GM19395 (cell line): ENCODE data around the gene GRM6.

Experiments used
- ATAC-seq: cut with Tn5 transposase; IDR thresholded peaks from one replicate; pipeline ENCODE4 v1.9.1; 2021; ENCODE audit warnings: mild to moderate bottlenecking, moderate library complexity; ENCODE audit not compliant: unreplicated experiment

GRM6 gene

DNA sequence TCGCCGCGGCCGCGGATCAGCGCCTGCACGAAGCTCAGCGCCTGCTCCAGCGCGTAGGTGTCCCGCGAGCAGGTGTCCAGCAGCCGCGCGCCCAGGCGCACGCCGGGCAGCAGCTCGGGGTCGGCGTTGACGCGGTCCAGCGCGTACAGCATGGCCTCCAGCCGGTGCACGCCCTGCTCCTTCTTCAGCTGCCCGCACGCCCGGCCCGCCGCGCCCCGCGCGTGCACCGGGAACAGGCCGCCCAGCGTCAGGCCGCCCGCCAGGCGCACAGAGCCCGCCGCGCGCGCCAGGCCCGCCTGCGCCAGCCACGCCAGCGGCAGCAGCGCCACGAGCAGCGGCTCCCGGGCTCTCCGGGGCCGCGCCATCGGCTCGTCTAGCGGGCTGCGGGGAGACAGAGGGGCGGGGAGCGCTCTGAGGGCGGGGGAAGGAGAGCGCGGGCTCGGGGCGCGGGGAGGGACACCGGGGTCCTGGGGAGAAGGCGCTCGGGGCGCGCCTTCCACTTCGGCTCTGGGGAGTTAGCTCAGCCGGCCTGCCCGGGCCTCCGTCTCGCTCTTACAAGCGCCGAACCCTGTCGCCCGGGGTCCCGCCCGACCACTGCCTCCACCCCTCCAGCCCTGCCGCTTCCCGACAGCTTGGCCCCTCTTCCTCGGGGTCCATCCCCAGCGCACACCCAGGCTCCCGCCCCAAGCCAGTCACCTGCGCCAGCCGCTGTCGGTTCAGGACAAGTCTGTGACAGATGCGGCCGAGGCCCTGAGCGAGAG, at the start of gene GRM6:
Gene GRM6 (minus strand): TSS at position 741 of the 761 bp plus-strand sequence. CDS start 376 bp downstream, at position 365.
- ATAC-seq: no peak

DNA sequence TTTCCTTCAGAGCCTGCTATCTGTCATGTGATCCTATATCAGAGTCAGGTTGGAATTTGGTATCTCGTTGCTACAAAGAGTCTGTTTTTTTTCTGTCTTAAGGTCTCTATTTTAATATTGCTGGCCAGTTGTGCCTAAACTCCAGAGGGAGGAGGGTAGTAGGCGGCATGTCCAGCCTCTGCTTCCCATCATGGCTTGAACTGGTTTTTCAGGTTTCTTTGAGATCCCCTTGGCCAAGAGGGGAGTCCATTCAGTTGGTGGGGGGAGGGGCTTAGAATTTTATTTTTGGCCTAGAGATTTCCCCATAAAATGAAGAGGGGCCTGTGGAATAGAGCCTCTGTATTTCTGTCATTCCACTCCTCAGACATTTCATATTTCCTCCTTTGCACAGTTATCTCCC, 49.6 kb upstream of the GRM6 start:
- no peak for ATAC-seq

DNA sequence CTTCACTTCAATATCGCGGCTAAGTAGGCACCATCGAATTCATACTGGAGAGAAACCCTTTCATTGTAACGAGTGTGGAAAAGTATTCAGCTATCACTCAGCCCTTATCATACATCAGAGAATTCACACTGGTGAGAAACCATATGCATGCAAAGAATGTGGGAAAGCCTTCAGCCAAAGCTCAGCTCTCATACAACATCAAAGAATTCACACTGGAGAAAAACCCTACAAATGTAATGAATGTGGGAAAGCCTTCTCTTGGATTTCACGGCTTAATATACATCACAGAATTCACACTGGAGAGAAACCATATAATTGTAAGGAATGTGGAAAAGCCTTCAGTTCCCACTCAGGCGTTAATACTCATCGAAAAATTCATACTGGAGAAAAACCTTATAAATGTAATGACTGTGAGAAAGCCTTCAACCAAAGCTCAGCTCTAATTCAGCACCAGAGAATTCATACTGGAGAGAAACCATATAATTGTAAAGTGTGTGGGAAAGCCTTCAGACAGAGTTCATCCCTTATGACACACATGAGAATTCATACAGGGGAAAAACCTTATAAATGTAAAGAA, 38.0 kb upstream of the GRM6 start:
- ATAC-seq: no peak

DNA sequence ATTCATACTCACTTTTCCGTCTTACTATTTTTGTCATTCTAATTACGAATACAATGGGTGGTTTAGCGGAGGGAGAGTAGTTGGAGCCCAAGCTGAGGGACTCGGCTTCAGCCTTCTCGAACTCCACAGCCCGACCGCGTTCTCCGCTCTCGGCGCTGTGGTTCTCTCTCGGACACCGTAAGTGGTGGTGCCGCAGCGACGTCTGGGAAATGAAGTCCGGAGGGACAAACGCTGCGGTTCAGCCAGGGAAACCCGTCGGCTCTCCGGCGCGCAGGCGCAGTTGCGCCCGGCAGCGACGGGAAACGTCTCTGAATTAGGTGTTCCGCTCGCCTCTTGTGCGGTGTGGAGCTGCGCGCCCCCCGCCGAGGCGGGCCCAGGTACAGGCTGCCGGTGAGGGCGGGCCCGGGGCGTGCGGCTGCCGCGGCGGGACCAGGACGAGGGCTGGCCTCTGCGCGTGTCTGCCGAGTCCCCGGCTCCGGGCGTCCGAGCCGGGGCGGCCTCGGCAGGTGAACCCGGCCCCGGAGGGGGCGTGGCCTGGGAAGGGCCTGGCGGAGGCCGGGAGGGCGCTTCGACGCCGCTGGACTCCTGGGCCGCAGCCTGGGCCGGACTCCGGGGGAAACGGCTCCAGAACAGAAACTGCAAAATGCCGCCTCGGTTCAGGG, 28.5 kb upstream of the GRM6 start, which contains the start of gene ZNF879:
Gene ZNF879 (plus strand): TSS at position 277 of the 662 bp plus-strand sequence. CDS start 1,201 bp downstream, outside the sequence.
- peak; percentile 90 for ATAC-seq

DNA sequence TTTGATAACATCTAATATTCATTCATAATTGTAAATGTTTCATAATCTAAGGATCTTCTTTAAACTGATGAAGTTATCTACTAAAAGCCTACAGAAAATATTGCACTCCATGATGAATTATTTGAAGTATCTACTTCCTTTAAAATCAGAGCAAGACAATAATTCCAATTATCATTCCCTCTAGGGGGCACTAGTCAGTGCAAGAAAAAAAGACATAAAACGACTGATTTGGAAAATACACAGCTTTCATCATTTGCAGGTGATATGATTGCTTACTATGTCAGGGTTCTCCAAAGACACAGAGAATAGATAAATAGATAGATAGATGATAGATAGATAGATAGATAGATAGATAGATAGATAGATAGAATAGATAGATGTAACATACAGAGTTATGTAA, 13.5 kb upstream of the GRM6 start:
- no peak for ATAC-seq

DNA sequence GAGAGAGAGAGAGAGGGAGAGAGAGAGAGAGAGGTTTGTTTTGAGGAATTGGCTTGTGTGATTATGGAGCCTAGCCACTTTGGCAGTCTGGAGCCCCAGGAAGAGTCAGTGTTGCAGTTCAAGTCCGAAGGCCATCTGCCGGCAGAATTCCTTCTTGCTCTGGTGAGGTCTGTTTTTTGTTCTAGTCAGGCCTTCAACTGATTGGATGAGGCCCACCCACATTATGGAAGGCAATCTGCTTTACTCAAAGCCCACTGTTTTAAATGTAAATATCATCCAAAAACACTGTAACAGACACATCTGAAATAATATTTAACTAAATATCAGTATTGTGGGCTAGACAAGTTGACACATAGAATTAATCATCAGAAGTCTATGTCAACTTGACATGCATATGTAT, 11.4 kb upstream of the GRM6 start:
- ATAC-seq: no peak

DNA sequence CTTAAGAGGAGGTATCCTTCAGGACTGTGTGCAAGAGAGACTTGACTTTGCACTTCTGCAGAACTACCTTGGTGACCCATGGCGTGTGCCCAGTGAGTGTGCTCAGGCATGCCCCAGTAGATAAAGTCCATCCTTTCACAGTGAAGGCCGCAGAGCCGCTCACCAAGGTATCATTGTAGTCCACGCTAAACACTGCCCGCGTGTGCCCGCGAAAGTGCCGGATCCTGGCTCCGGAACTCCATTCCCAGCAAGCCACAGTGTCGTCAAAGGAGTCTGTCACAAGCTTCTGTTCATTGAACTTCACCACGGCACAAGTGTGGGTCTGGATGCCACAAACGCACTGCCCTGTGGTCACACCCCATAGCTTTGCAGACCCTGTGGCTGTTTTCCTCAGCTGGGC, 3.3 kb upstream of the GRM6 start:
- no peak for ATAC-seq

DNA sequence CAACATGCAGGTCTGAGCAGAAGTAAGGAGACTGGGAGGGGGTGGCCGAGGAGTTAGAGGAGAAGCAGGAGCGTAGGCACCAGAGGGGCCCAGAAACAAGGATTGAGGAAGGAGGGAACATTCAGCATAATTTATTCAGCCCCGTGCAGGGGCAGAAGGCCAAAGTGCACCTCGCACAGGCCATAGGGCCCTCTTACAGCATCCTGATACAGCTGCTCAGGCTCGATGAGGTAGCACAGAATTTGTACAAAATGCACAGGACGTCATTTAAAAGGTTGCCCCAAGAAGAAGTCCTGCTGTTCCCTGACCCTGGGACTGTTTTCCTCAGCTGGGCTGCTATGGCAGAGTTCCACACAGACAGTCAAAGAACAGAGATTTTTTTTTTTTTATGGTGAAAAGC, 2.1 kb upstream of the GRM6 start:
- ATAC-seq: no peak

DNA sequence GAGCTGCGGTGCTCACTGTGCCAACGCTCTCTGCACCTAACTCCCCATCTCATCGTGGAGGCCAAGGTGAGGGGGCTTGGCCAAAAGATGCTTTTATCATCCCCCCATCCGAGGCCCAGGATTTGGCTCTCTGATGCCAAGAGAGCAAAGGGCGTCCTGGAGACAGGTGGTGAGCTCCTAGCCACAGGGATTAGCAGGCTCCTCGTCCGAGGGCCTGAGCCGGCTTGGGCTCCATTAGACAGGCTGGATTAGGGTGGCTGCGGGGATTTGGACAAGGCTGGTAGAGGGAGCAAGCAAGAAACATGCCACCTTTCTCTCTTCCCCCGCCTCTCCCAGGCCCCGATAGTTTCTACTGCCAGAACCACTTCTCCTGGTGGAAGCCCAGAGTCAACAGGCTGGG, 1.0 kb upstream of the GRM6 start:
- no peak for ATAC-seq

DNA sequence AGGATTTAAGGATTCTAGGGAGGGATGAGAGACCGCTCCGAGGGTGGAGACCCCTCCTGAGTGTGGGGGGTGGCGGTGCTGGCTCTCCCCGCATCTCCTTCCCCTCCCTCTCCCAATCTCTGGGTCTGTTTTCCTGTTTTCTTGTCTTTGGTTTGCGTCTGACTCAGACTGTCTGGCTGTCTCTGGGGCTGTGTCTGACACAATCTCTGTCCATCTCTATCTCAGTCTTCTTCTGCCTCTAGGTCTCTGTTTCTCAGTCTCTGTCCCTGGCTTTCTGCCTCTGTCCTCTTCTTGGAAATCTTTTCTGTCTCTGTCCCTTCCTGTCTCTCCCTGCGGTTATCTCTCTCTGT, 196 bp upstream of the GRM6 start:
- no peak for ATAC-seq

DNA sequence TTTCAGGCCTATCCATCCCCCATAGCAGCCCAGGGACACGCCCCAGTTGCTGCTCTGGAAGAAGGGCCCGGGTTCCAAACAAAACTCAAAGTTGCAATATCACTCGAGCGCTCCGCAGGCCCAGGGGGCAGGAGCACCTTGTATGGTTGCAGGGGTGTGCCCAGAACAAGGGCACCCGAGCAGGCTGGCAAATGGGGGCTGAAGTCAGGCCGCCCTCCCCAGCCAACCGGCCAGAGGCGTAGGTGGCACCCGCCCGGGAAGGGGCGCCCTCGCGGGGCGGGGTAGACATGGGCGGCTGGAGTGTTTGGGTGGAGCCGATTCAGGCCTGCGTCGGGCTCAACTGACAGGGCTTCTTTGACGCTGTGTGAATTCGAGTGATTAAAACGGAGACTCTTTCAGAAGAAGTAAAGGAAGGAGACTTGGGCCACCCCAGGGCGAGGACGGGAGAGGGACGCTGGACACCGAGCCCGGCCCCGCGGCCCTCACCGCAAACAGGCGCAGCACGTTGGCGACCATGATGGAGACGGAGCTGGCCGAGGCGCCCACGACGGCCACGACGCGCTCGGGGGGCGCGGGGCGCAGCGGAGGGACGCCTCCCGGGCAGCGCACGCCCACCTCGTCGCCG, 1.1 kb downstream of the GRM6 start:
- no peak for ATAC-seq

DNA sequence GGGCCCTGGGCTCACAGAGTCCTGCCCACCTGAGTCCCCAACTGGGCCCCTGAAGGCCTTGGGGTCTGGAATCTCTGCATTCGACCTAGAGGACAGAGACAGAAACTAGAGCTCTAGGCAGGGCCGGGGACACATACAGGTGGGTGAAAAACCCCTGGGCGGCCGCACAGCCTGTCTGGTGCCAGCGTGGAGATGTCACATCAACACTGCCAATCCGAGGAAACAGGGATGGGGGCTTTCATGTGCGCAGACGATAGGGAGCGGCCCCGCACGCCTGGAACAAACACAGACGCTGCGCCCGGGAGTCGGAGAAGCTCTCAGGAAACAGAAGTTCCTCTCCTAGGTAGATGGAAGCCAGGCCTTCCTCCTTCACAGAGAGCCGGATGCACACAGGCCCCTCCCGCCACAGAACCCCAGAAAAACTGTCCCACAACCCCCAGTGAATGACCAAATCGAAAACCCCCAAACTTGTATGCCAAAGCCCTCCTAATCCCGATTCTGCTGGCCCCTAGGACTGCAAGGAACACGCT, 1.8 kb downstream of the GRM6 start:
- ATAC-seq: no peak

DNA sequence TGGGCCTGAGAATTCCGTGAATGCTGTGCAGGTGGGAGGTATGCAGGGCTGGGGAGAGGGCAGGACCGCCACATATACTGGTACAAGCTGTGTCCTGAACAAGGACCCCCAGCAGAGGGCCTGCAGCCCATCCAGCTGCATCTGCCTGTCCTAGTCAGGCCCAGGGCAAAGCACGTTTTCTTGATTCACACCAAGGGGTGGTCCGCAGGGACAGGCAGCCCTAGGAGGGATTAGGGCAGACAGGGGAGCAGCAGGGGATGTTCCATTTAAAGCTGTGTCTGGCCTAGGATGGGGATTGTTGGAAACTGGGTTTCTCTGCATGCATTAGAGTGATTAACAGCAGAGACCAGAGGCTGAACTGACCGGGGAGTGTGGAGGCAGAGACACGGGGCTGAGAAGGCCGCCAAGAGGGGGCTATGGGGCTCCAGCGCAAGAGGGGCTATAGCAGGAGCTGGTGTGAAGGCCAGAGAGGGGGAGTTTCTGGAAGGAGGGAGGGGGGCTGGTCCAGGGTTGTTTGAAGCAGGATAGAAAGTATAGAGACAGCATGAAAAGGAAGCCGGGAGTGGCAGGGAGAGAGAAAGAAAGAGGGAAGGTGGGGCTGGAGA, 2.7 kb downstream of the GRM6 start:
- no peak for ATAC-seq

DNA sequence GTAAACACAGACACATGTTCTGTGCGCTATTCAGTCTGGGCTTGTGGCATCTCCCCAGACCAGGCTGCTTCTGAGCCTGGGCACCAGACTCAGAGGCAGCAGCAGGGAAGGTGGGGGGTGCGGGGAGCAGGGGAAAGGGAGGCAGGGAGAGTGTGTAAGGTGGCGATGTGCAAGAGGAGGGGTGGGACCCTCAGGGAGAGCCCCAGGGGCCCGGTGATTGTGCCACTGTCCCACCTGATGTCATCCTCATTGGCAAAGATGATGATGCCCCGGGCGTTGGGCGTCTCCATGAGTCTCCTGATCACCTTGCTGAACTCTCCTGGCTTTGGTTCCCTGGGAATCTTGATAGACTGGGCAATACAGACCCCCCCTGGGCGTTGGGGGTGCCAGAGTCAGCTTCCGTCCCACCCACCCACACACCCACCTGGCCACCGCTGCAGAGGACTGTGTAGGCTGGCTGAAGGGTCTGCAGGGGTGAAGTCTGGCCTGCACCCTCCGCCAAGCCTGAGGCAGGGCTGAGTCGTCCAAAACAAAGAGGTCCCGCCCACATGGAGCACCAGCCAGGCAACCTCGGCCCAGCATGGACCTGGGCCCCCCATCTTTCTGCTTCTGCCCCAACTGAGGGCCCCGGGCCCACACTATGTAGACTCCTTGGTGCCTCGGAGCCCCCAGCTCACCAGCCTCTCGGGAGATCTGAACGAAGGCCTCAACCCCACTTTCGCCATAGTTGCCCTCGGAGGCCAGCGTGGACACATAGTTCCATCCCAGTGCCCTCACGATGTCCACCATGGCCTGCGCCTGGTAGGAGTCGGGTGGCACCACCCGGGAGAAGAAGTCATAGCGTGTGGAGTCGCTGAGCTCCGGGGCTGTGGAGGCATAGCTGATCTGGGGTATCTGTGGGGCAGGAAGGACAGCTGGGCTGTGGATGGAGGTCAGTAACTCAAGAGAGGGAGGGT, 3.7 kb downstream of the GRM6 start:
- no peak for ATAC-seq

DNA sequence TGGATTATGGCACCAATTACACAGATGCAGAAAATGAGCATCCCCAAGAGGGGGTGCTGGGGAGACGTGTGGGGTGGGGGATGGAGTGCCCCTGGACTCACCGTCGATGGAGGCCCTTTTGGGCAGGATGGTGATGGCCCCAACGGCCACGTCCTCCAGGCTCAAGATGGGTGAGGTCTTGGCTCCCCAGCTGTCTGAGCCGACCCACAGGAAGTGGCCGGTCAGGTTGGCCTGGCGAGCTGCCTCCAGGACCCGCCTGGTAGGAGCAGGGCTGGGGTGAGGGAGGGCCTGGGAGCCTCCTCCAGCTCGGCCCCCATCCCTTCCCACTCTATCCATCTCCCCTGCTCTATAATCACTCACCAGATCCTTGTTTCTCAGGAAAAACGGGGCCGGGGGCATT, 4.6 kb downstream of the GRM6 start:
- no peak for ATAC-seq

DNA sequence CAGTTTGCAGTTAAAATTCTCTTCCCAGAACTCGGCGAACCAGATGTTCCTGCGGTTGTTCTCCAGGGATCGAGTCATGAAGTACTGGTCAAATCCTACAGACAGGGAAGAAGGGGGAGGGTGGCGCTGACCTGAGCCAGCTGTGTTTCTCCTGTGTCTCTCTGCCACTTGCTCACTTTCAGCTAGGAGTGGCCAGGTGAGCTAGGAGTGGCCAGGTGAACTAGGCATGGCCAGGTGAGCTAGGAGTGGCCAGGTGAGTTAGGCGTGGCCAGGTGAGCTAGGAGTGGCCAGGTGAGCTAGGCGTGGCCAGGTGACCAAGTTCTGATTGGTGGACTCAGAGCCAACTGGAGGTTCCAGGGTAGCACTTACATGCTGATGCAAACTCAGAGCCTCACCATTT, 5.8 kb downstream of the GRM6 start:
- no peak for ATAC-seq

DNA sequence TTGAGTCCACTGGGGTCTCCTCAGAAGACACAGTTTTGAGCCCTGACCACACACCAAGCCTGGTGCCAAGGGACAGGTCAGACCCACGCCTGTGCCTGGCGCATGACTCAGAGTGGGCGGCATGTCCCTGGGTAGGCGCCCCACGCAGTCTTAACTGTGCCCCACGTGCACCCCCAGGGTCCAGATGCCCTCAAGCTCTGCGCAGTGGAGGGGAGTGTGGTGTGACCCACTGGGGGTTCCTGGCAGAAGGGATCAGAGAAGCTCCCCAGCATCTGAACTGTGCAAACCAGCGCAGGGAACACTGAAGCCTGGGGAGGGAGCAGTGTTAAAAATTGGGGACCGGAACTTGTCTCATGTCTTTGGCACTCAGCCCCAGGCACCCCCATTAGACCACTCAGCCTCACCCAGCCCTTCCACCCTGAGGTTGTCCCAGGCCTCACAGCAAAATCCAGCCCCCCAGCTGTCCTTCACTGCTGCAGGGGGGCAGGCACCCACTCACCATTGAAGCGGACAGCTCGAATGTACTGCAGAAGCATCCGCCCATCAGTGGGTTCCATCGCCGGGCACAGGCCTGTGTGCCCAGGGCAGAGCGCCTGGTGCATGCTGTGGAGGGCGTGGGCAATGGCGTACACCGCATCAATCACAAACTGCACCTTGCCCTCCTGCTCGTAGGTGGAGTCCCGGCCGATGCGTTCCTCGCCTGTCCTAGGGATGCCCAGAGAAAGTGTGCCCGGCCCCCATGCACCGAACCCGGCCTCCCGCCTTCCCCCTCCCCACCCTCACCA, 6.5 kb downstream of the GRM6 start:
- no peak for ATAC-seq

DNA sequence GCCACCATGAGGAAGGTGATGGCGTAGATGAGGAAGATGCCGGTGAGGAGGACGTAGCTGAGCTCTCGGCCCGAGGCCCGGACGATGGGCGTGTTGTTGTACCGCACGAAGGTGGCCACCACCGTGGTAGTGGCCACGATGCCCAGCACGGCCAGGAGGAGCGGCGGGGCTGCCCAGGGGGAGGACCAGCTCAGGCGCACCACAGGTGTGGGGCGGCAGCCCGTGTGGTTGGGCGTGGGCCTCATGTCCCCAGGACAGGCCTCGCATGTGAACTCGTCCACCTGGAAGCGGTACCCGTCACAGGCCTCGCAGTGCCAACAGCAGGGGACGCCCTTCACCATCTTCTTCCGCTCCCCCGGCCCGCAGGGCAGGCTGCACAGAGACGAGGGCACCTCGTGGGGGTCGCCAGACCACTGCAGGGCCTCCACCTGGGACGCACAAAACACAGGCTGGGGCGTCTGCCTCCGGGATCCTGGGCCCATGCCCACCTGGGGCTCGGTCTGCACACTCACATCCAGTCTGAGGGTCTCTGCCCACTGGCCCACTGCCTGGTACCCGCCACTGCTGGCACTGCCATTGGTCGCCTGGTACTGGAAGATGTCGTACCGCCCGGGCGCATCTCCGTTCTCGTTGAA, 8.7 kb downstream of the GRM6 start:
- no peak for ATAC-seq
